Measurements from ENCODE around the gene DBH. TPM values are rescaled to one million over a fixed set of nuclear protein-coding genes. Genes with fewer than 3 reads are reported as not detected.

Gene DBH
- total and polyA plus RNA-seq, 2 donors (not counting 3 experiments of a cell fraction or from before 2014, with no cell fraction given) = not detected

GRCh38 chr9:133610845-133611244, 25.3 kb upstream of the DBH start:
- BruUV-seq (replicated peaks) = no TSS peak
- DNase-seq (ENCODE audit: low read depth, low spot score) = no peak
- CTCF ChIA-PET = no interaction called here
- Histone ChIP-seq H3K36me3 (ENCODE audit: control insufficient read depth in 2 of 2, extremely low read depth in 1 of 2, insufficient read depth in 2 of 2, low read length in 2 of 2) (no peaks in the 10 kb centered on the region), H3K4me2 (ENCODE audit: insufficient read depth, low read length) (no peak overlapping the region), H2AFZ (ENCODE audit: low read depth, low read length) (no peak overlapping the region), H3K27ac (ENCODE audit: insufficient read depth, low read depth, low read length) (no peak overlapping the region), H3K4me3 (replicated peaks in 1 of 3; ENCODE audit: insufficient read depth in 1 of 3, low read depth in 1 of 3, low read length in 3 of 3) (no peak overlapping the region), H4K20me1 (replicated peaks; ENCODE audit: control insufficient read depth, extremely low read depth, insufficient read depth, low read length) (no peaks in the 10 kb centered on the region), H3K27me3 (ENCODE audit: control insufficient read depth in 2 of 2, insufficient read depth in 2 of 2, low read length in 2 of 2) (peaks cover 0 to 3% of the 10 kb centered on the region in 2 experiments), H3K9me3 (replicated peaks; ENCODE audit: control insufficient read depth, insufficient read depth, low read length) (no peaks in the 10 kb centered on the region), H3K79me2 (ENCODE audit: control insufficient read depth, insufficient read depth, low read length) (no peaks in the 10 kb centered on the region), H3K9me1 (replicated peaks; ENCODE audit: control insufficient read depth, extremely low read depth, insufficient read depth, low read length) (no peaks in the 10 kb centered on the region), H3K9ac (replicated peaks; ENCODE audit: extremely low read depth, insufficient read depth, low read length) (no peak overlapping the region), H3K4me1 (ENCODE audit: control insufficient read depth, extremely low read depth, insufficient read depth, low read length) (no peaks in the 10 kb centered on the region)
- dilution Hi-C loops (cut with MboI; ENCODE audit: extremely low pct_ligation_motif_present, low sequenced_read_pairs) = no loop called here
- TF ChIP-seq FOS (IDR thresholded peaks at IDR 0.05; ENCODE audit: borderline replicate concordance, insufficient read depth, low read length) (no peak), MYC (IDR thresholded peaks at IDR 0.05; ENCODE audit: low read depth, low read length) (no peak), POLR2AphosphoS5 (IDR thresholded peaks at IDR 0.05; ENCODE audit: insufficient read depth, low read depth, low read length) (no peak), MAX (IDR thresholded peaks at IDR 0.05; ENCODE audit: insufficient read depth, insufficient read length) (no peak), GATA2 (IDR thresholded peaks at IDR 0.05; ENCODE audit: insufficient read depth, insufficient read length, low read depth, low read length) (no peak), CTCF (IDR thresholded peaks at IDR 0.05; ENCODE audit: extremely low read depth in 1 of 2, insufficient read depth in 1 of 2, low read depth in 1 of 2, low read length in 2 of 2) (no peak), EZH2 (IDR thresholded peaks at IDR 0.05; ENCODE audit: borderline replicate concordance, low read depth, low read length, severe bottlenecking) (no peak), POLR2A (IDR thresholded peaks at IDR 0.05; ENCODE audit: low read depth, low read length) (no peak), JUN (IDR thresholded peaks at IDR 0.05; ENCODE audit: borderline replicate concordance, insufficient read depth, insufficient read length, low read depth) (no peak)
- FAIRE-seq = no peak
- intact Hi-C loops (cut with micrococcal nuclease) = no loop called here
- POLR2A ChIA-PET = no interaction called here

All from endothelial cell of umbilical vein (primary cell).